ENCODE results near the gene INPP5A.

INPP5A gene

DNA sequence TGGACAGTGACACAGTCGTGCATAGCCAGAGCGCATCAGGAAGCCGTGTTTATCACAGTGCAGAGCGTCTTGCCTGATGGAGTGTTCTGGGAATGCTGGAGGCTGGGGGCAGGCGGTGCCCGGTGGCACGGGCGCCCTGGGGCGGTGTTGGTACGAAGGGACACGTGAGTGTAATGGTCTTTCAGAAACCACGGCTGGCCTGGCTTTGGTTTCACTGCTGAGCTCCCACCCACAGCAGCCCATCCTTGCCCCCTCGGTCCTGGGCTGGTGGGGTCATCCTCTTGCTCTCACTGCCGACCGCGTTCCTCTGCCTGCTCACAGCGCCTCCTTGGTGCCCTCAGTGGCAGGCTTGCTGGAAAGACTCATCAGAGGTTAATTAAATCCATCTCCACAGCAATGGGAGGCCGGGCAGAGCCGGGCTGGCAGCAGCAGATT lies 197.8 kb downstream of the INPP5A start:
- ChIA-PET POLR2A (no interaction called here), CTCF (no interaction called here)
- H3K4me3 ChIP-seq (ENCODE audit: control insufficient read depth in 1 of 7, extremely low read depth in 1 of 7, insufficient read depth in 4 of 7, low read depth in 2 of 7, low read length in 6 of 7) = no peak overlapping the region
- H3K9me3 ChIP-seq (ENCODE audit: control extremely low read depth in 1 of 5, control insufficient read depth in 4 of 5, insufficient read depth in 2 of 5, low read depth in 1 of 5, low read length in 4 of 5) = no peaks in the 10 kb centered on the region
- no peak for DNase-seq
- no peaks in the 10 kb centered on the region for H3K27me3 ChIP-seq (replicated peaks in 2 of 5; ENCODE audit: control insufficient read depth in 4 of 5, insufficient read depth in 5 of 5, low read length in 4 of 5)
- H3K27ac ChIP-seq (ENCODE audit: insufficient read depth in 1 of 2, low read depth in 1 of 2, low read length in 2 of 2, poor library complexity in 1 of 2, severe bottlenecking in 2 of 2) = no peak overlapping the region
- no peaks in the 10 kb centered on the region for H3K4me1 ChIP-seq (ENCODE audit: control extremely low read depth in 1 of 4, control insufficient read depth in 4 of 4, insufficient read depth in 4 of 4, low read length in 3 of 4)
- peaks cover 5 to 42% (median 16%) of the 10 kb centered on the region in 4 experiments for H3K36me3 ChIP-seq (ENCODE audit: control insufficient read depth in 4 of 4, insufficient read depth in 4 of 4, low read length in 3 of 4)
- 98% methylated on average over 19 of the region's 19 CpGs for WGBS (ENCODE audit: insufficient coverage)

DNA sequence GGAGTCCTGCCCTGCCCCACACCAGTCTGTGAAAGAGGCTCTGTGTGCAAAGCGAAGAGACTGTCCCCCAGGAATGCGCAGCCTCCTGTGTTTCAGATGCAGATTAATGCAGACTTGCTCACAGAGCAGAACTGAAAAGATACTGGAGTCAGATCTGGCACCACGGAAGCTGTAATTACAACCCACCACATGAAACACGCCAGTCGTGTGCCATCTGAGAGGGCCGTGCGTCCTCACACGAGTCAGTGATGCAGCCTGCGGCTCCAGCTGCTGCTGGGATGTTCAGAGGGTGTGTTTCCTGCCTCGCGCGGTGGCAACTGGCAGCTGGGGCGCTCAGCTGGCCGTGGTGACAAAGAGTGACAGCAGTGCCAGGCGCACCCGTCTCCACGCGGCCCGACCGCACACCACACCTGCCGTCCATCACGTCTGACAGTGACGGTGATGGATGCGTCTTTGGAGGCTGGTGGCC lies 198.4 kb downstream of the INPP5A start:
- no peak for DNase-seq
- ChIA-PET CTCF (no interaction called here), POLR2A (no interaction called here)
- Histone ChIP-seq H3K36me3 (ENCODE audit: control insufficient read depth in 4 of 4, insufficient read depth in 4 of 4, low read length in 3 of 4) (peaks cover 5 to 37% (median 16%) of the 10 kb centered on the region in 4 experiments), H3K9me3 (ENCODE audit: control extremely low read depth in 1 of 5, control insufficient read depth in 4 of 5, insufficient read depth in 2 of 5, low read depth in 1 of 5, low read length in 4 of 5) (no peaks in the 10 kb centered on the region), H3K4me1 (ENCODE audit: control extremely low read depth in 1 of 4, control insufficient read depth in 4 of 4, insufficient read depth in 4 of 4, low read length in 3 of 4) (no peaks in the 10 kb centered on the region), H3K27ac (ENCODE audit: insufficient read depth in 1 of 2, low read depth in 1 of 2, low read length in 2 of 2, poor library complexity in 1 of 2, severe bottlenecking in 2 of 2) (no peak overlapping the region), H3K27me3 (replicated peaks in 2 of 5; ENCODE audit: control insufficient read depth in 4 of 5, insufficient read depth in 5 of 5, low read length in 4 of 5) (no peaks in the 10 kb centered on the region), H3K4me3 (ENCODE audit: control insufficient read depth in 1 of 7, extremely low read depth in 1 of 7, insufficient read depth in 4 of 7, low read depth in 2 of 7, low read length in 6 of 7) (no peak overlapping the region)
- 94% methylated on average over 21 of the region's 24 CpGs for WGBS (ENCODE audit: insufficient coverage)

DNA sequence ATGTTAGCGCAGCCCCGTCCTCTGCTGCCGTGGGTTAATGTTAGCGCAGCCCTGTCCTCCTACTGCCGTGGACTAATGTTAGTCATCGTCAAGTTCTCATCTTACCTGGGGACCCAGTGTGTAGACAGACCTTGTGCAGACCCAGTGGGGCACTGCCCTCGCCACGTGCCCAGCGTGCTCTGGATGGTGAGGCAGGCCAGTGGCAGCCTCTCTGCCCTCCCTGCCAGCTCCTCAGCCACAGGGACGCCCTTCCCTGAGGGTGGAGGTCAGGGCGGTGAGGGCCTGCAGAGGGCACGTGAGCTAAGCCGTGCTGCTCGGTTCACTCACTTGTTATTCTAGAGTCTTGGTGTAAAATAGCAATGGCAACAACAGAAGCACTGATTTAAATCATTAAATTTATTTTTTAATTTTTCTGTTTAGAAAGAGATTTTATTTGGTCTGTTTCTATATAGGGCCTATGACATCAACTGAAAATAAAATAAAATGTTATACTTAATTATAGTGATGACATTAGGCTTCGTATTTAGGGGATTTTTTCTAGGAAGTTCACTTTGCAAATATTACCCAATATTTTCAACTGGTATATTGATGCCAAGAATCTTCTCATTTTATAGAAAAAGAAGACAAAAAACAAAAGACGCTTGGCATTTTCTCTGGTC lies 199.9 kb downstream of the INPP5A start:
- DNase-seq = no peak
- H3K36me3 ChIP-seq (ENCODE audit: control insufficient read depth in 4 of 4, insufficient read depth in 4 of 4, low read length in 3 of 4) = peaks cover 5 to 42% (median 21%) of the 10 kb centered on the region in 4 experiments
- 97% methylated on average over 9 of the region's 16 CpGs for WGBS (ENCODE audit: insufficient coverage)
- ChIA-PET POLR2A (no interaction called here), CTCF (no interaction called here)
- no peak overlapping the region for H3K4me3 ChIP-seq (ENCODE audit: control insufficient read depth in 1 of 7, extremely low read depth in 1 of 7, insufficient read depth in 4 of 7, low read depth in 2 of 7, low read length in 6 of 7)
- no peak overlapping the region for H3K27ac ChIP-seq (ENCODE audit: insufficient read depth in 1 of 2, low read depth in 1 of 2, low read length in 2 of 2, poor library complexity in 1 of 2, severe bottlenecking in 2 of 2)
- H3K9me3 ChIP-seq (ENCODE audit: control extremely low read depth in 1 of 5, control insufficient read depth in 4 of 5, insufficient read depth in 2 of 5, low read depth in 1 of 5, low read length in 4 of 5) = no peaks in the 10 kb centered on the region
- H3K27me3 ChIP-seq (replicated peaks in 2 of 5; ENCODE audit: control insufficient read depth in 4 of 5, insufficient read depth in 5 of 5, low read length in 4 of 5) = no peaks in the 10 kb centered on the region
- H3K4me1 ChIP-seq (ENCODE audit: control extremely low read depth in 1 of 4, control insufficient read depth in 4 of 4, insufficient read depth in 4 of 4, low read length in 3 of 4) = no peaks in the 10 kb centered on the region

DNA sequence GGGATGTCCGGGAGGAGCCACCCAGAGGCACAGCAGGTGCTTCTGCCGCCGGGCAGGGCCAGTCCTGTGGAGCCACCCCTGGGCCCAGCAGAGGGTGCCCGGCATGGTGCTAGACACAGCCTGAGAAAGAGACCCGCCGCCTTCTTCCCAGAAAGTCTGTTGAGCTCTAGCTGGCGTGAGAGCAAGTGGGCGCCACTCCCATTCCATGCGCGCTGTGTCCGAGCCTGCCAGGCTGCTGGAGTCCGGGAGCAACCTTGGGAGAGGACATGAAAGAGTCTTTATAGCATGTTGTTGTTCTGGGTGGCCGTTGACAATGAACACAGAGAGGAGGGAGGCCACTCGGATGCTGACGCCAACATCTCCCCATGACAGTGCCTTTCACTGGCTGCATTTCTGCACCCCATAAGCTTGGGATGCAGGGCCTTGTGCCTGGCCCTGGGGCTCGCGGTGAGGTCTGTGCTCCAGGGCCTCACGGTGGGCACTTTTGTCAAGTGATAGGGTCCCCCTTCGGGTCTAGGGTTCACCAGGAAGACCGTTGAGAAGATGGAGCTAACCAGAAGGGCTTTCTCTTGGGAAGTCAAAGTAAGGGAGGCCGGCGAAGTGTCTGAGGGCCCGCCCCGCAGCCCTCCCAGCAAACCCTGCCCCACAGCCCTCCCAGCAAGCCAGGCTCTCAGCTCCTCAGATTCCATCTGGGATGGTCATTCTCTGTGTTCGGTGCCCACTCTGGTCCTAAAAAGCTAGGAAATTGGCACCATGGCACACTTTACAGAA lies 201.1 kb downstream of the INPP5A start:
- 99% methylated on average over 23 of the region's 25 CpGs for WGBS (ENCODE audit: insufficient coverage)
- Histone ChIP-seq H3K36me3 (ENCODE audit: control insufficient read depth in 4 of 4, insufficient read depth in 4 of 4, low read length in 3 of 4) (peaks cover 5 to 41% (median 20%) of the 10 kb centered on the region in 4 experiments), H3K27ac (ENCODE audit: insufficient read depth in 1 of 2, low read depth in 1 of 2, low read length in 2 of 2, poor library complexity in 1 of 2, severe bottlenecking in 2 of 2) (no peak overlapping the region), H3K4me1 (ENCODE audit: control extremely low read depth in 1 of 4, control insufficient read depth in 4 of 4, insufficient read depth in 4 of 4, low read length in 3 of 4) (no peaks in the 10 kb centered on the region), H3K27me3 (replicated peaks in 2 of 5; ENCODE audit: control insufficient read depth in 4 of 5, insufficient read depth in 5 of 5, low read length in 4 of 5) (no peaks in the 10 kb centered on the region), H3K9me3 (ENCODE audit: control extremely low read depth in 1 of 5, control insufficient read depth in 4 of 5, insufficient read depth in 2 of 5, low read depth in 1 of 5, low read length in 4 of 5) (no peaks in the 10 kb centered on the region), H3K4me3 (ENCODE audit: control insufficient read depth in 1 of 7, extremely low read depth in 1 of 7, insufficient read depth in 4 of 7, low read depth in 2 of 7, low read length in 6 of 7) (no peak overlapping the region)
- CTCF ChIA-PET = no interaction called here
- DNase-seq = no peak
- POLR2A ChIA-PET = no interaction called here

DNA sequence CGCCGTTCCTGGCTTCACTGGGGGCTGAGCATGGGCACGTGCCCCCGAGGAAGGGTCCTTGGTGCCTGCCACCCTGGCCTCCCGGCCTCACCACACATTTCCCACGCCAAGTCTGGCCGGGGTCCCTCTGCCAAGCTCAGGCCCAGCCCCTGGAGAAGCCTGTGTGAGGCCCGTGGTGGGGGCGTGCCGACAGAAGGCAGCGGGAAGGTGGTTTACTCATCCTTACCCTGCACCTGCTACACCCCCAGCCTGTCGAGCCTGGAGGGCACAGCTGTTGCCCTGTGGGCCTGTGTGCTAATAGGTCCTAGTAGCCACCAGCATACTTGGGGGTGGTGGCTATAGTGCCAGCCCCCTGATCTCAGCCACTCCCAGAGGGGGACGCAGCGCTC lies 201.6 kb downstream of the INPP5A start:
- 99% methylated on average over 10 of the region's 14 CpGs for WGBS (ENCODE audit: insufficient coverage)
- Histone ChIP-seq H3K36me3 (ENCODE audit: control insufficient read depth in 4 of 4, insufficient read depth in 4 of 4, low read length in 3 of 4) (peaks cover 3 to 35% (median 19%) of the 10 kb centered on the region in 4 experiments), H3K9me3 (ENCODE audit: control extremely low read depth in 1 of 5, control insufficient read depth in 4 of 5, insufficient read depth in 2 of 5, low read depth in 1 of 5, low read length in 4 of 5) (no peaks in the 10 kb centered on the region), H3K27ac (ENCODE audit: insufficient read depth in 1 of 2, low read depth in 1 of 2, low read length in 2 of 2, poor library complexity in 1 of 2, severe bottlenecking in 2 of 2) (no peak overlapping the region), H3K4me3 (ENCODE audit: control insufficient read depth in 1 of 7, extremely low read depth in 1 of 7, insufficient read depth in 4 of 7, low read depth in 2 of 7, low read length in 6 of 7) (no peak overlapping the region), H3K27me3 (replicated peaks in 2 of 5; ENCODE audit: control insufficient read depth in 4 of 5, insufficient read depth in 5 of 5, low read length in 4 of 5) (no peaks in the 10 kb centered on the region), H3K4me1 (ENCODE audit: control extremely low read depth in 1 of 4, control insufficient read depth in 4 of 4, insufficient read depth in 4 of 4, low read length in 3 of 4) (no peaks in the 10 kb centered on the region)
- DNase-seq = no peak
- ChIA-PET POLR2A (no interaction called here), CTCF (no interaction called here)

DNA sequence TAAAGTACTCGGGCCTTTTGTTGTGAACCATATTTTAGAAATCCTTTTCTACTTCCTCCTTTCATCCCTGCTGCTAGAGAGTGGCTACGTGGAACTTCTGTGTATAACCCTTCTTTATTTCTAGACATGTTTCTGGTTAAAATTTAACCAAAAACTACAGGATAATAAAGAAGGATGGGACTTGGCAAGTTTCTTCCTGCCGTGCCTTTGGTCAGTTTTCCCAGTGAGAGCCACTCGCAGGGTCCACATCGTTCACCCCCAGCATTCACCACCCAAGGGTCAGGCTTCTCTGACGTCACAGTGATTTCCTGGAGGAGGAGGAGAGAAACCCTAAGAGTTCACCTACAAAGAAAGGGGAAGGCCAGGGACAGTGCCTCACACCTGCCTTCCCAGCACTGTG lies 203.0 kb downstream of the INPP5A start:
- WGBS (ENCODE audit: insufficient coverage) = 100% methylated on average over 1 of the region's 6 CpGs
- Histone ChIP-seq H3K4me1 (ENCODE audit: control extremely low read depth in 1 of 4, control insufficient read depth in 4 of 4, insufficient read depth in 4 of 4, low read length in 3 of 4) (no peaks in the 10 kb centered on the region), H3K4me3 (ENCODE audit: control insufficient read depth in 1 of 7, extremely low read depth in 1 of 7, insufficient read depth in 4 of 7, low read depth in 2 of 7, low read length in 6 of 7) (no peak overlapping the region), H3K36me3 (ENCODE audit: control insufficient read depth in 4 of 4, insufficient read depth in 4 of 4, low read length in 3 of 4) (peaks cover 2 to 31% (median 14%) of the 10 kb centered on the region in 4 experiments), H3K27ac (ENCODE audit: insufficient read depth in 1 of 2, low read depth in 1 of 2, low read length in 2 of 2, poor library complexity in 1 of 2, severe bottlenecking in 2 of 2) (no peak overlapping the region), H3K9me3 (ENCODE audit: control extremely low read depth in 1 of 5, control insufficient read depth in 4 of 5, insufficient read depth in 2 of 5, low read depth in 1 of 5, low read length in 4 of 5) (no peaks in the 10 kb centered on the region), H3K27me3 (replicated peaks in 2 of 5; ENCODE audit: control insufficient read depth in 4 of 5, insufficient read depth in 5 of 5, low read length in 4 of 5) (no peaks in the 10 kb centered on the region)
- POLR2A ChIA-PET = no interaction called here
- CTCF ChIA-PET = no interaction called here
- DNase-seq = no peak

DNA sequence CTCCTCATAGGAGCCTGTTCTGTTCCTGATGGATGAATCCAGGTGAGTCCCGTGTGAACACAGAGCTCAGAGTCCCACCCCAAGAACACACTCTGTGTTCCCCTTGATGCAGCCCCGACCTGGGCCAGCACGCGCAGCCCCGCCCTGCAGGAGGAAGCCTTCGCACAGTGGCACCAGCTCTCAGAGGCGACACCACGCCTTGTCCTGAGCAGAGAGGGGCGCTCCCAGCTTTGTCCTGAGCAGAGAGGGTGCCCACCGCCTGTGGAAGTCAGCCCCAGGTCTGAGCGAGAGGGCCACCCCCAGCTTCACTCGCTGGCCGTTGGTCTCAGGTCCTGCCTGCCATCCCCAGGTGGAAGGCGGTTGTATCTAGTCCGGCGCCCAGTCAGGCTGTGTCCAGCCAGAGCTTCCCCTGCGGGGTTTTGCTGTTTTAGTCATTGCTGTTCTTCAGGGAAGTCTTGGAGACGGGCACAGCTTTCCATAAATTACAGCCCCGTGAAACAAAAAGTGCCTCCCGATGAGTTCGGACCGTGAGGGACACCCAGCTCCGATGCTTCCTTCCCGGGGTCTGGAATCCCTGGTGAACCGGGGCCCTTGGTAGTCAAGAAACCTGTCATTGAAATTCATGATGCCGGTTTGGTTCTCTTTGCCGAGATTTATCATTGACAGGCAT lies 204.7 kb downstream of the INPP5A start:
- H3K27me3 ChIP-seq (replicated peaks in 2 of 5; ENCODE audit: control insufficient read depth in 4 of 5, insufficient read depth in 5 of 5, low read length in 4 of 5) = no peaks in the 10 kb centered on the region
- POLR2A ChIA-PET = no interaction called here
- no peak overlapping the region for H3K27ac ChIP-seq (ENCODE audit: insufficient read depth in 1 of 2, low read depth in 1 of 2, low read length in 2 of 2, poor library complexity in 1 of 2, severe bottlenecking in 2 of 2)
- H3K36me3 ChIP-seq (ENCODE audit: control insufficient read depth in 4 of 4, insufficient read depth in 4 of 4, low read length in 3 of 4) = peaks cover 2 to 22% (median 12%) of the 10 kb centered on the region in 4 experiments
- DNase-seq = no peak
- 98% methylated on average over 24 of the region's 27 CpGs for WGBS (ENCODE audit: insufficient coverage)
- H3K4me3 ChIP-seq (ENCODE audit: control insufficient read depth in 1 of 7, extremely low read depth in 1 of 7, insufficient read depth in 4 of 7, low read depth in 2 of 7, low read length in 6 of 7) = no peak overlapping the region
- CTCF ChIA-PET = no interaction called here
- no peaks in the 10 kb centered on the region for H3K9me3 ChIP-seq (ENCODE audit: control extremely low read depth in 1 of 5, control insufficient read depth in 4 of 5, insufficient read depth in 2 of 5, low read depth in 1 of 5, low read length in 4 of 5)
- no peaks in the 10 kb centered on the region for H3K4me1 ChIP-seq (ENCODE audit: control extremely low read depth in 1 of 4, control insufficient read depth in 4 of 4, insufficient read depth in 4 of 4, low read length in 3 of 4)

Measured in common myeloid progenitor, CD34-positive (primary cell).